MCF 10A (cell line): Measurements from ENCODE around the gene TRMT112. TPM values are rescaled to one million over a fixed set of nuclear protein-coding genes. Genes with fewer than 3 reads are reported as not detected.

Source experiments
- BruUV-seq: library from RNA; stranded (reverse); fragments of 400-500 nt; replicated peaks from 2 replicates; lab custom pipeline; 2021; lab: Mats Ljungman, UMichigan
- CTCF ChIA-PET: fragments of 300-600 bp; sonication (Branson Sonifier 250); formaldehyde crosslinking; extraction: SDS; loops from one replicate; lab custom pipeline; 2021; ENCODE audit warnings: antibody characterized with exemption, inconsistent platforms; lab: Yijun Ruan, JAX
- POLR2A ChIA-PET: fragments of 300-600, 350-650 bp; sonication (Branson Sonifier 250); formaldehyde crosslinking; extraction: SDS; loops from one replicate; lab custom pipeline; 2020; ENCODE audit warnings: antibody characterized with exemption, inconsistent platforms; lab: Yijun Ruan, JAX
- DNase-seq: peaks from one replicate; pipeline ENCODE4 v3.0.0-alpha.2; 2018; ENCODE audit not compliant: unreplicated experiment
- H3K27ac Mint-ChIP-seq: one replicate; pipeline ENCODE4 v1.8.0; 2022; ENCODE audit warnings: mild to moderate bottlenecking, low read depth, mixed read lengths; ENCODE audit not compliant: unreplicated experiment
- H3K27me3 Mint-ChIP-seq: one replicate; pipeline ENCODE4 v1.8.0; 2022; ENCODE audit warnings: mixed read lengths; ENCODE audit not compliant: insufficient read depth, unreplicated experiment
- H3K36me3 Mint-ChIP-seq: one replicate; pipeline ENCODE4 v1.8.0; 2022; ENCODE audit warnings: mild to moderate bottlenecking, moderate library complexity, mixed read lengths; ENCODE audit not compliant: insufficient read depth, unreplicated experiment
- H3K4me1 Mint-ChIP-seq: one replicate; pipeline ENCODE4 v1.8.0; 2022; ENCODE audit warnings: mixed read lengths; ENCODE audit not compliant: insufficient read depth, unreplicated experiment
- H3K4me3 Mint-ChIP-seq: one replicate; pipeline ENCODE4 v1.8.0; 2022; ENCODE audit warnings: mild to moderate bottlenecking, moderate library complexity, mixed read lengths; ENCODE audit not compliant: unreplicated experiment
- H3K9me3 Mint-ChIP-seq: one replicate; pipeline ENCODE4 v1.8.0; 2022; ENCODE audit warnings: mixed read lengths; ENCODE audit not compliant: unreplicated experiment
- CTCF ChIP-seq: fragments of 200-600 bp; IDR thresholded peaks from one replicate; pipeline ENCODE4 v1.8.0; 2022; ENCODE audit warnings: antibody characterized with exemption, mild to moderate bottlenecking; ENCODE audit not compliant: unreplicated experiment
- intact Hi-C: fragments of 100-400 bp; cut with micrococcal nuclease; formaldehyde crosslinking; loops from 2 replicates; pipeline ENCODE4 v1.14.1; 2022
- total RNA-seq: library from RNA; stranded (reverse); gene quantifications from 2 replicates; pipeline ENCODE4 v1.2.3, GENCODE V29; 2022

Gene TRMT112
- total RNA-seq, 1 experiment from 2014 or later = 284 TPM

DNA sequence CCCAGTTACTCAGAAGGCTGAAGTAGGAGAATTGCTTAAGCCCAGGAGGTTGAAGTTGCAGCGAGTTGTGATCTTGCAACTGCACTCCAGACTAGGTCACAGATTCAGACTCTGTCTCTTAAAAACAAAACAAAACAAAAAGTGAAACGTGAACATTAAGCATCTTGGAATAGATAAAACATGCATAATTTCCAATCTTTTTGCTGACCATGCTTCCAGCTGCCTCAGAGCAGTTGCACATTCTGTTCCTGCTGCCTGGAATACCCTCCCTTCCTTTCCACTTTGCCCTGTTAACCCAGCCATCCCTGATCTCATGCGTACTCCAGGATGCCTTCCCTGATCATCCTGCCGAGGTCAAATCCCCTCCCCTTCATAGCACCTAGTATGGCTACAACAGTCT is 21.9 kb upstream of the TRMT112 start:
- no peak for DNase-seq
- no TSS peak for BruUV-seq
- TF ChIP-seq CTCF = no peak
- Mint-ChIP-seq H3K9me3 (no peaks in the 10 kb centered on the region), H3K36me3 (no peaks in the 10 kb centered on the region), H3K4me1 (peaks cover 17% of the 10 kb centered on the region), H3K4me3 (no peak overlapping the region), H3K27ac (peak overlapping the region; percentile 7), H3K27me3 (no peaks in the 10 kb centered on the region)
- intact Hi-C loops = no loop called here
- CTCF ChIA-PET = interaction anchor here (0.6 to 11.4 kb wide), 2 partner anchors 15 to 150 kb away, joined by 3 to 135 read pairs; no protein-coding TSS in a partner anchor
- POLR2A ChIA-PET = interaction anchor here (15.4 kb wide), 1 partner anchor 21 kb away, joined by 285 read pairs; the partner anchor contains the start of genes PRDX5 and TRMT112

GRCh38 chr11:64338716-64339115 is 21.4 kb upstream of the TRMT112 start:
- POLR2A ChIA-PET = interaction anchor here (0.7 to 15.4 kb wide), 5 partner anchors 8 to 67 kb away, joined by 3 to 285 read pairs (median 5); partner anchors contain the start of genes PRDX5 and TRMT112
- intact Hi-C loops = no loop called here
- CTCF ChIA-PET = interaction anchor here (1.3 to 11.4 kb wide), 2 partner anchors 16 to 21 kb away, joined by 4 to 135 read pairs; partner anchors contain the start of genes PRDX5 and TRMT112
- H3K27ac Mint-ChIP-seq = no peak overlapping the region
- H3K4me1 Mint-ChIP-seq = peaks cover 17% of the 10 kb centered on the region
- no peak for TF ChIP-seq CTCF
- BruUV-seq = no TSS peak
- H3K9me3 Mint-ChIP-seq = no peaks in the 10 kb centered on the region
- no peak for DNase-seq
- no peak overlapping the region for H3K4me3 Mint-ChIP-seq
- no peaks in the 10 kb centered on the region for H3K27me3 Mint-ChIP-seq
- H3K36me3 Mint-ChIP-seq = no peaks in the 10 kb centered on the region

DNA sequence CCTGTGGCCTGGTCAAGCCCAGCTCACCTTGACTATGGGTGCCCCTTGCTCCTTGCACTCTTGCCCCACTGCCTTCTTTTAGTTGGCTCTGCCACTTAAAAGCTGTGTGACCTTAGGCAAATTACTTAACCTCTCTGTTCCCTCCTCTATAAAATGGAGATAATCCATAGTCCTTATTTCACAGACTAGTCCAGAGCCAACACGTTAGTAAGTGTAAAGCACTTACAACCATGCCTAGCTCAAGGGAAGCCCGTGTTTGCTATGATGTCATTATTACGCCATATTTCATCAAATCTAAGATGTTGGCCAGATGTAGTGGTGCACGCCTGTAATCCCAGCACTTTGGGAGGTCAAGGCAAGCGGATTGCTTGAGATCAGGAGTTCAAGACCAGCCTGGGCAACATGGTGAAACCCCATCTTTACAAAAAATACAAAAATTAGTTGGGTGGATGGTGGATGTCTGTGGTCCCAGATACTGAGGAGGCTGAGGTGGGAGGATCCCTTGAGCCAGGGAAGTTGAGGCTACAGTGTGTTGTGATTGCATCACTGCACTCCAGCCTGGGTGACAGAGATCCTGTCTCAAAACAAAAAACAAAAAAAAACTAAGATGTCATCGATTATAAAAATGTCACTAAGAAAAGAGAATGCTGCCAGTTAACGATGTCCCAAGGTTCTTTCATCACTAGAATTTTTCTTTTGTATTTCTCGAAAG is 20.3 kb upstream of the TRMT112 start:
- Mint-ChIP-seq H3K9me3 (no peaks in the 10 kb centered on the region), H3K4me1 (peaks cover 17% of the 10 kb centered on the region), H3K27me3 (no peaks in the 10 kb centered on the region), H3K4me3 (no peak overlapping the region), H3K27ac (no peak overlapping the region), H3K36me3 (no peaks in the 10 kb centered on the region)
- CTCF ChIA-PET = interaction anchor here (0.7 to 11.4 kb wide), 6 partner anchors 17 to 133 kb away, joined by 3 to 135 read pairs (median 4); partner anchors contain the start of genes PRDX5 and TRMT112
- BruUV-seq = no TSS peak
- POLR2A ChIA-PET = interaction anchor here (0.6 to 15.4 kb wide), 6 partner anchors 9 to 710 kb away, joined by 3 to 285 read pairs (median 4); partner anchors contain the start of genes PRDX5 and TRMT112
- DNase-seq = no peak
- TF ChIP-seq CTCF = no peak
- intact Hi-C loops = no loop called here
